ENCODE results near the gene PTPRS.
"Not testable (repeated sequence)": the region's sequence is repeated elsewhere in the genome, so short reads cannot be mapped to it uniquely, and the experiment has no call there.

The PTPRS gene

GRCh38 chr19:5340637-5341447 is at the start of gene PTPRS:
Gene PTPRS, minus strand, starts transcription at chr19:5340812. Its CDS starts 54,672 bp downstream, at chr19:5286140.
- no peak for FAIRE-seq

DNA sequence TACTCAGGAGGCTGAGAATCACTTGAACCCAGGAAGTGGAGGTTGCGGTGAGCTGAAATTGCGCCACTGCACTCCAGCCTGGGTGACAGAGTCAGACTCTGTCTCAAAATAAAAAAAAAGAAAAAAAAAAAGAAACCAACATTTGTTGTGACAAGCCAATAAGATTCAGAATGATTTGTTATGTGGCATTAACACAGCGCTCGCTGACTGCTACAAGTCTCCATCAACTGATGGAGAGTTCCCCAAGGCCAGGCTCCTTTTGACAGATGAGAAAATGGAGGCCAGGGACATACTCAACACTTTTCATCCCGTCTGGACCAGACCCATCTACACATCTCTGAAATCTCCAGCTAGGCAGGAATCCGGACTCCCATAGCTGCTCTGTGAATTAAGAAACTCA is 48.7 kb upstream of the PTPRS start:
- FAIRE-seq: no peak

DNA sequence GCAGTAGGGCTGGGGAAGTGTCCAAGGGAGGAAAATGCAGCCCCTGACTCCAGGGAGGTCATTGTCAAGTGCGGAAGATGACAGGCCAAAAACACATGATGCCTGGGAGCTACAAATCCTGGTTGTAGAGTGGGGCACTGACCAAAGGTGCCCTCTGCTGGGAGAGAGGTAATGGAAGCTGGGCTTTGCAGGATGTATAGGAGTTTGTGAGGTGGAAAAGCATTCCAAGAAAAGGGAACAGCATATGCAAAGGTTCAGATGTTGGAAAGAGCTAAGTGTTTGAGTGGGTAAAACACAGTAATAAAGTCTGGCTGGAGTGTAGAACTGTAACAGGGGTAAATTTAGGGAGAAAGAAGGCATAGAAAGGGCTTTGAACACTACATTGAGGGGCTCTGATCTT is 46.9 kb upstream of the PTPRS start:
- no peak for FAIRE-seq

- no peak for FAIRE-seq
Observed at GRCh38 chr19:5386841-5387240, 46.2 kb upstream of the PTPRS start.

- not testable (repeated sequence) for FAIRE-seq
Observed at GRCh38 chr19:5381197-5381596, 40.6 kb upstream of the PTPRS start.

DNA sequence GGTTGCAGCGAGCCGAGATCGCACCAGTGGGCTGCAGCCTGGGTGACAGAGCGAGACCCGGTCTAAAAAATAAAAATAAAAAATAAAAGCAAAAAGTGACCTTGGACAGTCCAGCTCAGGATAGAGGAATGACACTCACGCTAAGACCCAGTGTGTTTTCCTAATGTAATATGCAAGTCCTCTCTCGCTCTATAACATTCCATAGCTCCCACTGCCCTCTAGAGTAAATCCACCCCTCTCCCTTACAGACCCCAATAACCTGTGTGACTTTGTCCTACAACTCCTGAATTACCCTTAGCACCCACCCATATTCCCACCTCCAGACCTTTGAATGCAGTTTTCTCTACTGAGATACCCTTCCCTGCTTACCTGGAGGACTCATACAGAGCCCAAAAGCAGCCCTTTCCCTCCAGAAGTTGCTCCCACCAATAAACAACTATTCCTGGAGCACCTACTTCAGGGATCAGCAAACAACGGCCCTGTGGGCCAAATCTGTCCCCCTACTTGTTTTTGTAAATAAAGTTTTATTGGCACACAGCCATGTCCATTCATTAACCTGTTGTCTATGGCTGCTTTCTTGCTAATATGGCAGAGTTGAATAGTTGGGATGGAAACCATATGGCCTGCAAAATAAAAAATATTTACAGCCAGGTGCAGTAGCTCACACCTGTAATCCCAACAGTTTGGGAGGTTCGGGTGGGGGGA is 39.8 kb upstream of the PTPRS start:
- no peak for FAIRE-seq

- FAIRE-seq: no peak
Observed at GRCh38 chr19:5376928-5377327, 36.3 kb upstream of the PTPRS start.

DNA sequence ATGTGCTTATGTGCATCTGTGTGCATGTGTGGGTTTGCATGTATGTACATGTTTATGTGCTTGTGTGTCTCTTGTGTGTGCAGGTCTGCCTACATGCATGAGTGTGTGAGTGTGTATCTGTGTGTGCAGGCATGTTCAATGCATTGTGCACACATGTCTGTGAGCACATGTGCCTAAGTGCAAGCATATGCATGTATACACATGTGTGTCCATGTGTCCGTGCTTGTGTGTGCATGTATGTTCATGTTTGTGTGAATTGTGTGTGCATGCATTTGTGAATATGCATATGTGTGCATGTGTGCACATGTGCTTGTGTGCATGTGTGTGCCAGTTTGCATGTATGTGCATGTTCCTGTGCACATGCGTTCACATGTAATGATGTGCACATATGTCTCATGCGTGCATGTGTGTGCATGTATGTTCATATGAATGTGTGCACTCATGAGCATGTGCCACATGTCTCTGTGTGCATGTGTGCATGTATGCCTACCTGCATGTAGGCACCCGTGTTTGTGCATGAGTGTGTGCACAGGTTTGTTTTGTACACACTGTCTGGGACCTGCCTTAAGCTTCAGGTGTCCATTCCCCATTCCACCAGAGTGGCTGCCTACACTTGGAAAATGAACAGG is 32.1 kb upstream of the PTPRS start:
- FAIRE-seq: no peak

GRCh38 chr19:5369962-5370367 is 29.4 kb upstream of the PTPRS start:
- FAIRE-seq: no peak

- no peak for FAIRE-seq
Observed at GRCh38 chr19:5369304-5369703, 28.7 kb upstream of the PTPRS start.

DNA sequence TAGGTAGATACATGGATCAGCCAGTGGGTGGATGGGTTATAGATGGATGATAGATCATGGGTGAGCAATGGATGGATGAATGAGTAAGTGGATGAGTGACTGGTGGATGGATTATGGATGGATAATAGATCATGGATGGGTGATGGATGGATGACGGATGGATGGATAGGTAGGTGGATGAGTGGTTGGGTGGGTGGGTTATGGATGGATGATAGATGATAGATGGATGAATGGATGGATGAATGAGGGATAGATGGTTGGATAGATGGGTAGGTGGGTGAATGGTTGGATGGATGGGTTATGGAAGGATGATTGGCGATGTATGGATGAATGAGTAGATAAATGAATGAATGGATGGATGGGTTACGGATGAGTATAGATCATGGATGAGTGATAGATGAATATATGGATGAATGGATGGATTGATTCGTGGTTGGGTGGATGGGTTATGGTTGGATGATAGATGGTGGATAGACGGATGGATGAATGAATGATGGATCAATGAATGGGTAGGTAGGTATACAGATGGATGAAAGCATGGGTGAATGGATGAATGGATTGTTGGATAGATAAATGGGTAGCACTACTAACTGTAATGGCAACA is 27.0 kb upstream of the PTPRS start:
- no peak for FAIRE-seq

- FAIRE-seq: no peak
Observed at GRCh38 chr19:5365905-5366304, 25.3 kb upstream of the PTPRS start.

DNA sequence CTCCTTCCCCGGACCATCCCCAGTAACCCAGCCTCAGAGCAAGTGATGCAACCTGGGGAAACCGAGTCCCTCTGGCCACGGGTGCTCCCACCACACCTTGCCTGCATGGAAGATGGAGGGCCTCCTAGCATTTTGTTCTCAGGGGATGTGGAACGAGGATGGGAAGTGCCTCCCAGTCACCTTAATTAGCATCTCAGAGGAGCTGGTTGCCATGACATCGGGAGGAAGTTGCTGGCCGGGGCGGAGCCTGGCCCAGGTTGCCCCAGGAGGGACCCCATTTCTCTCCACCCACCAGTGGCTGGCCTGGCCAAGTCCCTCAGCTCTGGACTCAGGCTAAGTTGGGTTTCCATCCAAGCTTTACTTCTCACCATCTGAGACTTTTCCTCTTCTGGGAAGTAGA is 24.1 kb upstream of the PTPRS start:
- FAIRE-seq: no peak

- not testable (repeated sequence) for FAIRE-seq
Observed at GRCh38 chr19:5361839-5362238, 21.2 kb upstream of the PTPRS start.

DNA sequence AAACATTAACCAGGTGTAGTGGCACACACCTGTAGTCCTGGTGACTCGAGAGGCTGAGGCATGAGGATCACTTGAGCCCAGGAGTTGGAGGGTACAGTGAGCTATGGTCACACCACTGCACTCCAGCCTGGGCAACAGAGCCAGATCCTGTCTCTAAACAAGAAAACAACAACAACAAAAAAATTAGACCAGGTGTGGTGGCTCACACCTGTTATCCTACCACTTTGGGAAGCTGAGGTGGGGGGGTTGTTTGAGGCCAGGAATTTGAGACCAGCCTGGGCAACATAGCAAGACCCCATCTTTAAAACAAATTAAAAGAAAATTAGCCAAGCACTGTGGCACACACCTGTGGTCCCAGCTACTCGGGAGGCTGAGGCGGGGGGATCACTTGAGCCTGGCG is 20.8 kb upstream of the PTPRS start:
- no peak for FAIRE-seq

- no peak for FAIRE-seq
Observed at GRCh38 chr19:5360003-5360780, 19.6 kb upstream of the PTPRS start.

DNA sequence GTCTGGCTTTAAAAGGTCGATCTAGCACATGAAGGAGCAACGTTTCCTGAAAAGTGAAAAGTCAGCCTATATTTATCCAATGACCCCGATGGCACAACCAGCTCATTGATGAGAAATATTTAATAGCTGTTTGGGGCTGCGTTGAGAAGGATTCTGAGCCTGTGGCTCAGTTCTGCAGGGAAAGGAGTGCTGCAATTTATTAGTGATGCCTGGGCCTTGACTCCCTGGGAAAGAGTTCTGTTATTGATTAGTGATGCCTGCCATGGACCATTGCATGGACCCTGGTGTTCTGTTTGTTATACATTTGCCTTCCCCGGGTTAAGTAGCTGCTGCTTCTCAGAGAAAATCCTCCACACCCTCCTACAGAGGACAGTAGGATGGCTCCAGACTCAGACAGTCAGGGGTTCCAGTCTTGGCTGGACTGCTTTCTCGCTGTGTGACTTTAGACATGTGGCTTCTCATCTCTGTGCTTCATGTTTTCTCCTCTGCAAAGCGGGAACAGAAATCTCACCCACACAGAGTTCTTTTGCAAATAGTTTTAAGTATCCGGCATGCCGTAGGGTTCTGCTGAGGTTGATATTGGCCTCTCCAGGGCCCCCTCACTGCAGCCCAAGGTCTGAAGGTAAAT is 17.7 kb upstream of the PTPRS start:
- no peak for FAIRE-seq

- FAIRE-seq: no peak
Observed at GRCh38 chr19:5357584-5357983, 17.0 kb upstream of the PTPRS start.

- no peak for FAIRE-seq
Observed at GRCh38 chr19:5356918-5357317, 16.3 kb upstream of the PTPRS start.

DNA sequence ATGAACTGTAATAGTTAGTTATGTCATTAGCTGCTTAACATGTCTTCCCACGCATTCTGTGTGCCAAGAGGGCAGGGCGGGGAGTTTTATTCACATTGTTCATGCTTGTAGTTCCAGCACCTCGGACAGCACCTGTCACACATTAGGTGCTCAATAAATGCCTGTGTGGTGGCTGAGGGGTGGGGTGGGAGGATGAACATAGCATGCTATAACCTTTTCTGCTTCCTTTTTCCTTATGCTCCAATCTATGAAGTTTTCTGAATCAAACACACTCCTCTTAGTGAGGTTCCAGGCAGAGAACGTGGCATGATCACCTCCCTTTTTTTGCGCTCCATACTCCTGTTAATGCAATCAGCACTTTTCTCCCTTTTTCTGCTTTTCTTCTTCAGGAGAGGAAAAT is 15.8 kb upstream of the PTPRS start:
- FAIRE-seq: no peak

GRCh38 chr19:5355693-5356092 is 15.1 kb upstream of the PTPRS start:
- FAIRE-seq: no peak

- FAIRE-seq: no peak
Observed at GRCh38 chr19:5355076-5355475, 14.5 kb upstream of the PTPRS start.
